Type B pancreatic cell (in vitro differentiated cells): ENCODE results near the gene ANKRD33. TPM values are rescaled to one million over a fixed set of nuclear protein-coding genes. Genes with fewer than 3 reads are reported as not detected.

Source experiments
- DNase-seq: peaks from one replicate; pipeline ENCODE4 v3.0.0; 2021; ENCODE audit warnings: mixed read lengths; ENCODE audit not compliant: unreplicated experiment; ENCODE audit errors: extremely low spot score
- H3K27ac Mint-ChIP-seq: 2 replicates; pipeline ENCODE4 v1.8.0; 2021; ENCODE audit warnings: mild to moderate bottlenecking, mixed read lengths
- H3K27me3 Mint-ChIP-seq: 2 replicates; pipeline ENCODE4 v1.8.0; 2021; ENCODE audit warnings: mixed read lengths
- H3K36me3 Mint-ChIP-seq: 2 replicates; pipeline ENCODE4 v1.8.0; 2021; ENCODE audit warnings: mixed read lengths
- H3K4me1 Mint-ChIP-seq: one replicate; pipeline ENCODE4 v1.8.0; 2021; ENCODE audit warnings: mixed read lengths; ENCODE audit not compliant: unreplicated experiment
- H3K4me3 Mint-ChIP-seq: 2 replicates; pipeline ENCODE4 v1.8.0; 2021; ENCODE audit warnings: mild to moderate bottlenecking, mixed read lengths
- H3K9me3 Mint-ChIP-seq: 2 replicates; pipeline ENCODE4 v1.8.0; 2021; ENCODE audit warnings: mixed read lengths
- long read RNA-seq: library from polyadenylated mRNA; unstranded; transcript quantifications from one replicate; pipeline ENCODE4 v2.0.0, GENCODE V29; 2020
- total RNA-seq: library from RNA; stranded (reverse); gene quantifications from 2 replicates; pipeline ENCODE4 v1.2.1, GENCODE V29; 2021; ENCODE audit warnings: low replicate concordance
- TF ChIP-seq, protein P1 (sequence below): fragments of 200-600 bp; sonication (generic); conservative IDR thresholded peaks from 2 replicates; pipeline ENCODE4 v1.5.0; 2021; ENCODE audit warnings: antibody characterized with exemption, mild to moderate bottlenecking

Gene ANKRD33
- 0.51 and 0.62 TPM in 2 replicates for total RNA-seq
- long read RNA-seq: 0 reads

DNA sequence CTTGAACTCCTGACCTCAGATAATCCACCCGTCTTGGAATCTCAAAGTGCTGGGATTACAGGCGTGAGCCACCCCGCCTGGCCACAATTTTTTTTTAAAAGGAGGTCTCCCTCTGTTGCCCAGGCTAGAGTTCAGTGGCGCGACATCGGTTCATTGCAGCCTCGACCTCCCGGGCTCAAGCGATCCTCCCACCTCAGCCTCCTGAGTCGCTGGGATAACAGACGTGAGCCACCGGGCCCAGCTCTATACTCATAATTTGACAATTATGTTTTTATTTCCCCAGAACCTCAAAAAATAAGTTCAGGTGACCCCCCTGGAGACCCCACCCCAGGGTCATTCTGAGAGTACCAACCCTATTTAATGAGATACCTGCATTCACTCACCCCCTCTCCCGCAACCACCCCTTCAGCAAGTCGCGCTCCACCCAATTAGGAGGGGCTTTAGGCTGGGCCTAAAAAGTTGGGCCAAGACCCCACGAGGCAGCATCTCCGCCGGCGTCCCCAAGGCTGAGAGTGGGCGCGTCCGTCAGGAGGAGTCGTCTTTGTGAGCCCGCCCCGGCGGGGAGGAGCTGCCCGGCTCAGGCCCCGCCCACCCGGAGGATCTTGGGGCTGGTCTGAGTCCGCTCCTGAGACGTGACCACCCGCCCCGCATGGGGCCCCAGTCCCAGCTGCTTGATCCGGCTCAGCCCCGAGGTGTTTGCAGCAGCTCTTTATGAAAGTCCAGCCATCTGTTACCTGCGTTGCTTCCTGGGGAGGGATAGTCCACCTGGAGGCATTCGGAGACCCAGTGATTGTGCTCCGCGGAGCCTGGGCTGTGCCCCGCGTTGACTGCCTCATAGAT, at the start of gene ANKRD33:
TSS of gene ANKRD33 (plus strand) at position 628 of the 840 bp plus-strand sequence. CDS start at position 712, 84 bp downstream.
- H3K36me3 Mint-ChIP-seq: no peaks in the 10 kb centered on the region
- TF ChIP-seq, protein P1, sequence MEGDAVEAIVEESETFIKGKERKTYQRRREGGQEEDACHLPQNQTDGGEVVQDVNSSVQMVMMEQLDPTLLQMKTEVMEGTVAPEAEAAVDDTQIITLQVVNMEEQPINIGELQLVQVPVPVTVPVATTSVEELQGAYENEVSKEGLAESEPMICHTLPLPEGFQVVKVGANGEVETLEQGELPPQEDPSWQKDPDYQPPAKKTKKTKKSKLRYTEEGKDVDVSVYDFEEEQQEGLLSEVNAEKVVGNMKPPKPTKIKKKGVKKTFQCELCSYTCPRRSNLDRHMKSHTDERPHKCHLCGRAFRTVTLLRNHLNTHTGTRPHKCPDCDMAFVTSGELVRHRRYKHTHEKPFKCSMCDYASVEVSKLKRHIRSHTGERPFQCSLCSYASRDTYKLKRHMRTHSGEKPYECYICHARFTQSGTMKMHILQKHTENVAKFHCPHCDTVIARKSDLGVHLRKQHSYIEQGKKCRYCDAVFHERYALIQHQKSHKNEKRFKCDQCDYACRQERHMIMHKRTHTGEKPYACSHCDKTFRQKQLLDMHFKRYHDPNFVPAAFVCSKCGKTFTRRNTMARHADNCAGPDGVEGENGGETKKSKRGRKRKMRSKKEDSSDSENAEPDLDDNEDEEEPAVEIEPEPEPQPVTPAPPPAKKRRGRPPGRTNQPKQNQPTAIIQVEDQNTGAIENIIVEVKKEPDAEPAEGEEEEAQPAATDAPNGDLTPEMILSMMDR: no peak
- peaks cover 2% of the 10 kb centered on the region for H3K27me3 Mint-ChIP-seq
- peak within 1 kb of the TSS; percentile 69 for H3K4me3 Mint-ChIP-seq
- H3K9me3 Mint-ChIP-seq: no peaks in the 10 kb centered on the region
- no peak within 1 kb of the TSS for H3K27ac Mint-ChIP-seq
- H3K4me1 Mint-ChIP-seq: peaks cover 15% of the 10 kb centered on the region
- DNase-seq: no peak

GRCh38 chr12:51838762-51839161, 49.1 kb upstream of the ANKRD33 start:
- peaks cover 3% of the 10 kb centered on the region for H3K36me3 Mint-ChIP-seq
- TF ChIP-seq, protein P1: no peak
- H3K4me1 Mint-ChIP-seq: peaks cover 47% of the 10 kb centered on the region
- peak overlapping the region; percentile 73 for H3K4me3 Mint-ChIP-seq
- peak overlapping the region; percentile 85 for H3K27ac Mint-ChIP-seq
- no peaks in the 10 kb centered on the region for H3K9me3 Mint-ChIP-seq
- DNase-seq: no peak
- no peaks in the 10 kb centered on the region for H3K27me3 Mint-ChIP-seq

- H3K4me1 Mint-ChIP-seq: peaks cover 54% of the 10 kb centered on the region
- H3K4me3 Mint-ChIP-seq: peak overlapping the region; percentile 73
- H3K36me3 Mint-ChIP-seq: no peaks in the 10 kb centered on the region
- no peak for DNase-seq
- H3K27me3 Mint-ChIP-seq: no peaks in the 10 kb centered on the region
- H3K9me3 Mint-ChIP-seq: no peaks in the 10 kb centered on the region
- peak overlapping the region; percentile 85 for H3K27ac Mint-ChIP-seq
- TF ChIP-seq, protein P1: no peak
Measured at GRCh38 chr12:51839310-51839947, 48.5 kb upstream of the ANKRD33 start.

GRCh38 chr12:51840966-51841365, 46.9 kb upstream of the ANKRD33 start:
- Mint-ChIP-seq H3K4me1 (peaks cover 68% of the 10 kb centered on the region), H3K36me3 (no peaks in the 10 kb centered on the region), H3K27me3 (no peaks in the 10 kb centered on the region), H3K4me3 (peak overlapping the region; percentile 33), H3K27ac (peak overlapping the region; percentile 58), H3K9me3 (no peaks in the 10 kb centered on the region)
- TF ChIP-seq, protein P1: no peak
- DNase-seq: no peak

- Mint-ChIP-seq H3K36me3 (no peaks in the 10 kb centered on the region), H3K4me1 (peaks cover 68% of the 10 kb centered on the region), H3K27me3 (no peaks in the 10 kb centered on the region), H3K9me3 (no peaks in the 10 kb centered on the region), H3K4me3 (peak overlapping the region; percentile 33), H3K27ac (peak overlapping the region; percentile 58)
- TF ChIP-seq, protein P1: no peak
- DNase-seq: no peak
Measured at GRCh38 chr12:51841727-51842126, 46.2 kb upstream of the ANKRD33 start.
